ENCODE results near the gene ASAP3.

ASAP3 gene

DNA sequence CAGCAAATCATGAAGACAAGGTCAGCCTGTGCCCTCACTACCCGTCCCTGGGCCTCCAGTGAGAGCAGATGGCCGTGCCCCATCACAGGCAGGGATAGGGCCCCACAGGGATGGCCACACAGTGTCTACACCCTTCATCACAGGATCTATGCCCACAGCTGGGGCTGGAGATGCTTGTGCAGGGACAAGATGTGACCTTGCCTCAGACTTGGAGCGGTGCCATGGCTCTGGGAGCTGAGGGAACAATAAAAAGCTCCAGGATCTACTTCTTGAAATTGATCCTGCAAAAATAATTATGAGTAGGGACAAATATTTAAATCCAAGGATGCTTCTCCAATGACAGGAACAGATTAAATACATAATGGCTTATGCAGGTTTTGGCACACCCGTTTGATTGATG, 34.0 kb downstream of the ASAP3 start:
- DNase-seq = no peak

DNA sequence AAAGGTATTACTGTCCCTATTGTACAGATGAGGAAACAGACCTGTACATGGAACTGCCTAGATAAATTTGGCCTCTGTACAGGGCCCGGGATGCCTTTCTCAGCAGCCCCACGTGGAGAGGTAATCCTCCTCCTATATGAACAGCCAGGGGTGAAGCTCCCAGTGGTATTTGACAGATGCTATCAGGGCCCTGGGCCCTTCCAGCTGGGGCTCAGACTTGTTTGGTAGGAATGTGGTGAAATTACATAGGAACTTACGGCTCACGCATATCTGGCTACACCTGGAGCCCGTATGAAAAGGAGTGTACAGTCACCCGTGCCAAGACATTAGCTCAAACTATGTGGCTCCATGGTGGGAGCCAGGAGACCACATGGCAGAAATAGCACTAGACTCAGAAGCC, 34.7 kb downstream of the ASAP3 start:
- no peak for DNase-seq

DNA sequence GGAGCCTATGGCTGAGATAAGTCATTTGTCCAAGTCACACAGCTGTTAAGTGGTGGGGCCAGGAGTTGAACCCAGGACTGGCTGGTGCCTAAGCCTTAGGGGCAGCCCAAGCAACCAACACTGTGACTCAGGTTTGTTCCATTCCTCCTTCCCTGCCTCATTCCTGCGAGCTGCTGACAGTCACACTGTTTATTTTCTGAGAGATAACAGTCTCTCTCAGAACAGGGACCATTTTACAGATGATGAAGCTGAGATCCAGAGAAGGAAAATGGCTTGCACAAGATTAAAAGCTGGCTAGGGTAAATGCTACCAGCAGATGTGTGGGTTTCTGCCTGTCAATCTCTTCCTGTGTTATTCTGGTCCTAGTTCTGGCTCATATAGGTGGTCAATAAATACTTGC, 35.1 kb downstream of the ASAP3 start:
- DNase-seq = no peak

DNA sequence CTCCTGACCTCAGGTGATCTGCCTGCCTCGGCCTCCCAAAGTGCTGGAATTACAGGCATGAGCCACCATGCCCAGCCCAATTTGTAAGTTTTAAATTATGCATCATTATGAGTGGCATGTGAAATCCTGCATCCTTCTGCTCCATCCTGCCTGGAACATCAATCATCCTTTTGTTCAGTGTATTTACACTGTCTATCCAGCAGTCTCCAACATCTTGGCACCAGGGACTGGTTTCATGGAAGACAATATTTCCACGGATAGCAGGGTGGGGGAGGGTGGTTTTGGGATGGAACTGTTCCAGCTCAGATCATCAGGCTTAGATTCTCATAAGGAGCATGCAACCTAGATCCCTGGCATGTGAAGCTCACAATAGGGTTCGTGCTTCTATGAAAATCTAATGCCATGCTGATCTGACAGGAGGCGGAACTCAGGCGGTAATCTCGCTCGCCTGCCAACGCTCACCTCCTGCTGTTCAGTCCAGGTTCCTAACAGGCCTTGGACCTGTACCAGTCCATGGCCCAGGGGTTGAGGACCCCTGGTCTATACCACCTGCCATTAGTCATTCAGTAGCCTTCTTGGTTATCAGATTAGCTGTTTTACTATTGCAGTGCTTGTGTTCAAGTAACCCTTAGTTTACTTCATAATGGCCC, 37.2 kb downstream of the ASAP3 start:
- no peak for DNase-seq

DNA sequence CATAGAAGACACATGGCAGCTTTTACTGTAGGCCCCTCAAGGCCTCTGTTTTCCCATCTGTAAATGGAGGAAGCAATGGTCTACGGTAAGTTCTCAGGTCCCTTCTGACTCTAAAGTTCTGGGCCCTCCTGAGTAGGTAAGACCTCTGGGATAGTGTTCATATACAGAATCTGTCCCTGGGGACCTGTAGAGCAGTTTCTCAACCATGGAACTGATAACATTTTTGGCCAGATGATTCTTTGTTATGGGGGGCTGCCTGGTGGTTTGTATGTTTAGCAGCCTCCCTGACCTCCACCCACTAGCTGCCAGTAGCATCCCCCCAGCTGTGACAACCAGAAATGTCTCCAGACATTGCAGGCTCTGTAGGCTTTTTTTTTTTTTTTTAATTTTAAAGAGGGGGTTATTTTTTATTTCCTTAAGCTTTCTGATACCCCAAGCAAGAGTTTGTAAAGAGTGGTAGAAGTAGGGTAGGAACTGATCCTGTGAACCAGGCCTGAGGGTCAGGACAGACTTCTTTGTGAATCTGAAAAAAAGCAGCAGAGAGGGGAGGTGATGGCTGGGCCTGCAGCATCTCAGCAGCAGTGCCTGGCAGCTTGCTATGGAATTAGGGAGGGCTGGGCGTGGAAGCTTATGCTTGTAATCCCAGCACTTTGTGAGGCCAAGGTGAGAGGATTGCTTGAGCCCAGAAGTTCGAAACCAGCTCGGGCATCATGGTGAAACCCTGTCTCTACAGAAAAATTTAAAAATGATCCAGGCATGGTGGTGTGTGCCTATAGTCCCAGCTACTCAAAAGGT, 39.2 kb downstream of the ASAP3 start:
- no peak for DNase-seq

DNA sequence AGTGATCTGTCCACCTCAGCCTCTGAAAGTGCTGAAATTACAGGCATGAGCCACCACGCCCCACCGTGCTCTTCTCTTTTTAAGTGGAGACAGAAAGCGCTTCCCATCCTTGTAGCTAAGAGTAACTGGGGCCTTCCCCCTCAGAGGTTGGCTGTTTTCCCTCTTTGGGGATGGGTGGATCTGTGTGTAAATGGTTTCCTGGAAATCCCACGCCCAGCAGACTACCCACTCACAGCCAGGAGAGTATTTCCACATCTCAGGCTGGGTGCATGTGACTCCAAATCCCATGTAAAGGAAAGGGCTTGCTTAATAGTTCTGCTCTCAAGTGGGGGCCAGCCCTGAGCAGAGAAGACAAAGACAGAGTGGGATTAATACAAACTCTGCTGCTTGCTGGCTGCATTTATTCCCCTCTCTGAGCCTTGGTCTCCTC, 39.9 kb downstream of the ASAP3 start:
- no peak for DNase-seq

DNA sequence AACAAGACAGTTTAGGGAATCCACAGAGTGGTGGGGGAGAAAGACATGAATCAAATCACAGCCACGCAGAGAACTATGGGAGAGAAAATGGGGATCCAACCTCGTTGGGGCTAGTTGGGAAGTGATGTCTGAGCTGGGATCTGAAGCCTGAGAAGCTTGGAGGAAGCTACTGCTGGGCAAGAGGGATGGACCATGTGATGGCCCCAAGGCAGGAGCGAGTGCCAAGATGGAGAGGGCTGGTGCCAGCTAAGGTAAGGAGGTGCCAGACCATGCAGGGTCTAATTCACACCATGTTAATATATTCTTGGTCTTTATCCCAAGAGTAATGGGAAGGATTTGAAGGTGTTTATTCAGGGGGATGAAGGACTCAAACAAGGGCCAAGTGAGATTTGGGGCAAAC, 41.2 kb downstream of the ASAP3 start:
- DNase-seq = no peak

DNA sequence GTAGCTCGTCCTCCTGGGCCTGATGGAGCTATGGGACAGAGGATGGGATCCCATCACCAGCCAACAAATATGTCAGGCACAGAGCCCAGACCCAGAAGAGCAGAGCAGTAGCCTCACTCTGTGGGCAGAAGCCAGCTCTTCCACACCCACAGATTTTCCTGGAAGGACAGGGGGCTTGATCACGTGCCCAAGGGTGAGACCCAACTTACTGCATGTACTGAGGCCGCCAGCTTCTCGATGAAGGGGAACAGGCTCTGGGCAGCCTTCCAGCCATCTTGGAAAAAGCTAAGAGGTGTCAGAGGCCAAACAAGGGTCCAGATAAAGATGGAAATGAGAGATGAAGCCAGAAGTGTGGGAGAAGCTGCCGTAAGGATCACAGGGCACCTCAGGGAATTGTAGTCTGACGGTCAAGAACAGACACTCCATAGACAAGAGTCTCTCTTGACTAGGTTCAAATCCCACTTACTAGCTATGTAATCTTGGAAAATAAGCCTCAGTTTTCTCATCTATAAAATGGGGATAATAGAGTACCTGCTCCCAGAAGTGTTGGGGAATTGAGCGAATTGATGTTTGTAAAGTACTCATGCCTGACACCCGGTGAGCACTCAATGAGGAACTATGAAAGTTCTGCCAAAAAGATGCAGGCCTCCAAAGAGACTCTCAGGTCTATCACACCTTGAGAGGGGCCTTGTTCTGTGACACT, 42.4 kb downstream of the ASAP3 start:
- DNase-seq = no peak

DNA sequence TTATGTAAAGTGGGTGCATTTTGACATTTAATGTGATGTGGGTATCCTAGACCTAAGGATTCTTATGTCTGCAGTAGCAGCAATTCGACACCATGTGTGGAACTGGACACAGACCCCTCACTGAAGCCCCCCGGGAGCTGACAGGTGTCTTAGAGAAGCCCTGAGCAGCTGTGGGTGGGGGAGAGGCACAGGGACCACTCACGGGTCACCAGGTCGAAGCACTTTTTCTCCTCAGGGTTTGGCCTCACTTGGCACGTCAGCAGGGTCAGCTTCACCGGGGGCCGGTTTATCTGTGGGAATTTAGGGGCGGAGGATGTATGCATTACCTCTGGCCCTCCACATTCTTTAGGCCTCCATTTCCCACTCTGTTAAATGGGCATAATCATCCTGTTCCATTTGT, 45.4 kb downstream of the ASAP3 start:
- DNase-seq = no peak

DNA sequence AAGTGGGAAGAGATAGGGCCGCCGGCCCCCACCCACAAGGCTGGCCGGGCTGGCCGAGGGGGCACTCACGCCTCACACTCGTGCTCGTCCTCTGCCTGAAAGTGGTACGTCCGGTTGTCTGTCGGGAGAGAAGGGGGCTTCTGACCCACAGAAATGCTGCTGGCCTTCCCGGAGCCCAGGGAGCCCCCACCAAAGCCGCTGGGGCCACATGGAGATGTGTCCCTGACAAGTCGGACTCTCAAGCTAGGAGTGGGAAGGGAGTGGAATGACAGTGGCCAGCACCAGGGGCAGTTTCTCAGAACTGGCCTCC, 46.7 kb downstream of the ASAP3 start:
- DNase-seq = no peak

DNA sequence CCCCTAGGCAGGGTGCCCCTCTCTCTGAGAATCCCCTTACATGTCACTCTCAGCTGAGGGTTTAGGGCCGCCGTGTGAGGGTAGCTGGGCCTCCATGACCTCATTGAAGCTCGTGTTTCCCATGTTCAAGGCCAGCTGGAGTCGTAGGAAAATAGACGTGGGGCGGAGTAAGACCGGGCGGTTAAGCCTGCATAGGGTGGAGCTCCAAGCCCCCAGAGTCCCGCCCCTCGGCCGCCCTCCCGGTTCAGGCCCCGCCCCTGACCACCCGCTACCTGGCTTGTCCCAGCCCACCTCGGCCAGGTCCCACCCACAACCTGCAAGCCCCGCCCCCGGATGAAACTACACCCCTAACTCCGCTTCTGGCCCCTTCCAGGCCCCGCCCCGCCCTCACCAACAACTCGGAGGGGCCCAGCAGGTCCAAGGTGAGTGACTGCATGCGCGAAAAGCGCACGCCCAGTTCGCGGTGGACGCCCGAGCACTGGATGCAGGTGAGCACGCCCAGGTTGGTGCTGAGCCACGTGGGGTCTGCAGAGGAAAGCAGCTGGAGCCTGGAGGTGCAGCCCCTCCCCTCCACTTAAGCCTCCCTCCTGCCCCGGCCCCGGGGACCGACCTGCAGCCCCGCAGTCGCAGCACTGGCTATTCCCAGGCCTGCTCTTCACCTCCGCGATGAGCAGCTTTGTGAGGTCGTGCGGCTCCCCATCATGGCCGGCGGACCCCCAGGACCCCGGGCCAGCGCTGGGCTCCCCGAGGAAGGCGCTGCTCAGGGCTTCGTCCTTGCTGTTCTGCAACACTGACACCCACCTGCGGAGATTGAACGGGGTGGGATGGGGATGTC, 47.2 kb downstream of the ASAP3 start:
- DNase-seq = no peak

DNA sequence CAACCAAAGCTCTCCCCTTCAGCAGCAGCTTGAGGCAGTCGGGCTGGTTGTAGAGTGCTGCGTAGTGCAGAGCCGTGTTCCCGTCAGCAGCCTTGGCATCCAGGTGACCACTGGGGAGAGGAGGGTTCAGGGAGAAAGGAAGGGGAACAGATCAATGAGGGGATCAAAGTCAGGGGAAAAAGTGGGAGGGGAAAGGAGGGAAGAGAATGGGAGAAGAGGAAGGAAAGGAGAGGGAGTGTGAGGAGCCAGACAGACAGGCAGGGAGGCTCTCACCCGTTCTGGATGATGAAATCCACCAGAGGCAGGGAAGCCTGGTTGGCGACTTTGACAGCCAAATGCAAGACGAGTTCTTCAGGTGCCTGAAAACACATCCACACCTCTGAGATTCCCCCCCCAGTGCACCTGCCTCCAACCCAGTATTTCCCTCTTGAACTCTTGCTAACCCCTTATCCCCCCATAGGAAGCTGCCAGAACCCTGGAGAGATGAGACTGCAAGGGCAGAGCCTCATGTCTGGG, 49.7 kb downstream of the ASAP3 start:
- no peak for DNase-seq

DNA sequence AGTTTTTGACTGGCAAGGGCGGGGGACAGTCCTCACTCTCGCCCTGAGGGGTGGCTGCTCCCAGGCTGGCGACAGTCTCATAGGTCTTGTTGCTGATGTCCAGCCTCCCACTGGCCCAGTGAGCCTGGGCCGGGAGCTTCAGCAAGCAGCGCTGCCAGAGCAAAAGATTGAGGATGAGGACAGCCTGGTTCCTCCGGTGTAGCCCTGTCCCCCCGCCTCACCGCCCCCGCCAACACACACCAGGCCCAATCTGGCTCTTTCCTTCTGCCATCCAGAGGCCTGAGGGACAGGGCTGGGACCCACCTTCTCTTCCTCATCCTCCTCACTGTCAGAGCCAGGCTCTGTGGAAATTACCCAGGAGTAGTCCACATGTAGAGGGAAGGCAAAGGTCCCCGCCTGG, 50.9 kb downstream of the ASAP3 start:
- DNase-seq = no peak

DNA sequence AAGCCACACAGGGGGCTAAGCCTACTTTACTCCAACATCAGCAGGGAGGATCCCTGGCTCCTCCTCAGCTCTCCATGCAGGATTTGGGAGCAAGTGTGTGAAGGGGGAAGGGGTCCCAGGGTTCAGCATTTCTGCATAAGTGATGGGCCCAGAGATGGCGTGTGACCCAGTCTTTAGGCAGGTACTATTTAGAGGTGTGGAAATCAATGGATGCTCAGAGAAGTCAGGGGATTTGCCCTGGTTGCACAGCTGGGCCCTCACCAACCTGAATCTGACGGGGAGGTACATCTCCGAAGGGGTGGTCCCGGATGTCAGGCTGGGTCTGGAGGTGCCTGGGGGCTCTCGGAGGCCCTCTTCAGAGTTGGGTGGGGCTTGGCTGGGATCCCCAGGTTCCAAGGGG, 52.5 kb downstream of the ASAP3 start:
- no peak for DNase-seq

DNA sequence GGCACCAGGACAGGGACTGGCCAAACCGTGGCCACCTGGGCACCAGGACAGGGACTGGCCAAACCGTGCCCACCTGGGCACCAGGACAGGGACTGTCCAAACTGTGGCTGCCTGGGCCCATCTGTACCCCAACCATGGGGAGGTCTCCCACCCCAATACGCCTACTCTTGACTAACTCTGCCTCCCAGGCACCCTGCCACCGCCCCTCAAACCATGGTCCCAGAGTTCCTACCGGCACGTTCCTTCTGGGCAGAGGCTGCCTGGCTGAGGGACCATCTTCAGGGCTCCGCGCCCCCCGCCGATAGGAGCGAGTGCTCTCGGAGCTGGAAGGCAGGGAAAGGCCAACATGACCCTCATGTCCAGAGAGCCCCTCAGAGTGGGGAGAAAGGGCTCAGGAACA, 53.2 kb downstream of the ASAP3 start:
- no peak for DNase-seq

DNA sequence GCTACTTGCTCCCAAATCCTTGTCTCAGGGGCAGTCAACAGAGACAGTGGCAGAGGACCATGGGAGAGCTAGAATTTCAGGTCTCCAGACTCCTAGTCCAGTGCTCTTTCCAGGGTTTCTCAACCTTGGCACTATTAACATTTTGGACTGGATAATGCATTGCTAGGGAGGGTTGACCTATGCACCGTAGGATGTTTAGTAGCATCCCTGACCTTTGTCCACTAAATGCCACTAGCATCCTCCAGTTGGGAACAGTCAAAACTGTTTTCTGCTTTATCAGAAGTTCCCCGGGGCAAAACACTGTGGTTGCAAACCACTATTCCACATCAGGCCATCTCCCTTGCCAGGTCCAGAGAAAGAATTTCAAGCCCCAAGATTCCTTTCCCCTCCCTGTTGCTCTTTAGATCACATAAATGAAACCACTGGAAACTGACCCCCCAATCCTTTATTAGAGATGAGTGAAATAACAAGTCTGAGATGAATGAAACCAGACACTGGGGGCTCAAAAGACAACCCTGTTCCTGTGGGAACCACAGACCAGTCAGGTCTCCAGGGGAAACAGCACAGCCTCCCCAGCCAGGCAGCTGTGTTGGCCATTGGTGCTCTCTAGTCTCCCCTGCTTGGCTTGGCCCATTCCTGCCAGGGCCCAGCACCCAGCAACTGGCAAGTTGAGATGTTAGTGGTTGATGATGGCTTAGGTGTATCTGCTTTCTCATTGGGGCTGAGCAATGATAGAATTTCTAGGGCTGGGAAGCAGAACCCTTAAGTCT, 55.7 kb downstream of the ASAP3 start:
- no peak for DNase-seq

DNA sequence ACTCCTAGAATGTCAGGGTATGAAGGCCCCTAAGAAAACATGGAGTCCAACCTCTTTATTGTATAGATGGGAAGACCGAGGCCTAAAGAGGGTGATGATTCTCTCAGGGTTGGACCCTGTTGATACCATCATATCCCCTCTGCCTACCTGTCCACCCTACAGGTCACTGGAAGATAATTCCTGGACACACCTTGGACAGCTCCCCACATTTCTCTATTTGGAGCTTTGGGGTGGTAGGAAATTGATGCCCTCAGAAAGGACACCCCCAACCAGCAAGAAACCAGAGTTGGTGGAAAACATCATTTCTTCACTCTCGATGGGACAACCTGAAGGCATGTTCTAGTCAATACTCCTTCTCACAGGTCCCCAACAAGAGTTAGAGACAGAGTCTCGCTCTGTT, 56.4 kb downstream of the ASAP3 start:
- no peak for DNase-seq

DNA sequence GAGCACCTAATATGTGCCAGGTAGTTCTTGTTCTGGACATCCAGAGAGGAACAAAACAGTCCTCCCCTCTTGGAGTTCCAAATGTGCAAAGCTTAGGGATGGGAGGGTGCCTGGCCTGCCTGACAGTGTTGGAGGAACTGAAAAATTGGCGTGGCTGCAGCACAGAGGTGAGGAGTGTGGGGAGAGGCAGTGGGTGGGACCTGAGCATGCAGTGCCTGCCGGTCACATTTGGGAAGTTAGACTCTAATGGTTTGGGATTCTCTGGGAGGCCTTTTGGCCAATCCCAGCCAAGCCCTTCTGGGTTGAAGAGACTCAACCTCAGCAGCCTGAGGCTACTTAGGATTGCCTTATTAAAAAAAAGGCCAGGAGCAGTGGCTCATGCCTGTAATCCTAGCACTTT, 57.2 kb downstream of the ASAP3 start:
- DNase-seq = no peak

DNA sequence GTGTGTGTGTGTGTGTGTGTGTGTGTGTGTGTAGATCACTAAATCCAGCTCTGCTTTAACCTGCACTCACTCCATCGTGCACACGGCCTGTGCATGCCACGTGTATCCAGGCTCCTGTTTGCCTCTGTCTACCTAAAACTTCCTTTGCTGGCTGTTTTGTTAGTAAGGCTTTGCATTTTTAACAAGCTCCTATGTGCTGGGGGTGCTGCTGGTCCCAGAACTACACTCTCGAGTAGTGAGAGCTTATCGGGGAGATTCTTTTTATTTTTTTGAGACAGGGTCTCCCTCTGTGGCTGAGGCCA, 58.8 kb downstream of the ASAP3 start:
- DNase-seq = no peak

DNA sequence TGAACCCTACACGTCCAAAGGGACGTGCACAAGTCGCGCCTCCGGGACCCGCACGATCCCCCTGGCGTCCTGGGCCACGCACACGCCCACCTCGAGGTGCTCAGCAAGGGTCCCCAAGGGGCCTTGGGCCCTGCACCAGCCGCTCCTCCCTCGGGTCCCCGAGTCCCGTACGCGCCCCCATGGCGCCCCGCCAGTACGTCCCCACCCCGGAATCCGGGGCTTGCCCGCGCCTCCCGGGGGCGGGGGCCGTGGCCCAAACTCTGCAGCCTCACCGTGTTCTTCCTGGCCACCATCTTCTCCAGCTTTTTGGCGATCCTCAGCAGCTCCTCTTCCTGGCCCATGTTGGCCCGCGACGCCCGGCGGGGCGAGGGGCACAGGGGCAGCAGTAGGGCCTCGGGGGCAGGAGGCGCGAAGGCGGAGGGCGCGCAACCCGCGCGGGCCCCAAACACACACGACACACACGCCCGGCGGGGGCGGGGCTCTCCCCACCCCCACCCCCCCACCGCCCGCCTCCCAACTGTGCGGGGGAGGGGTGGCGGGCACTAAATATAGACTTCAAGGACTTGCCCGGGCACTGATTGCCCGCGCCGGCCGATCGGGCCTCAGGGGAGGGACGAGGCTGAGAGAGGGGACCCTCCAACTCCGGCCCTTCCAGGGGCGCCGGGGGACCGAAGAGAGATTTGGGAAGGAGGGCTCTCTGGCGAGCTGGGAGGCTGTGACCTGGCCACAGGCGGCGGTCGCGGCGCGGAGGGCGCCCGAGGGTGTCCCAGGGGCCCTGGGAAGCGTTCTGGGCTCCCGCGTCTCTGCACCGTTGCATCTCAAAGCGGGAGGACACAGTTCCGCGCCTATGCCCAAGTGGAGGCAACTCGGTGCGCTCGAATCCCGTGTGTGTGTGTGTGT, 59.4 kb downstream of the ASAP3 start, which contains the start of gene TCEA3:
Gene TCEA3 (minus strand): TSS at position 456 of the 900 bp plus-strand sequence. CDS start 115 bp downstream, at position 341.
- peak; percentile 76 for DNase-seq

Data from right kidney (tissue), 1 donor.